Sigmoid colon (tissue), 7 donors: ENCODE results near the gene GAB2. TPM values are rescaled to one million over a fixed set of nuclear protein-coding genes. Genes with fewer than 3 reads are reported as not detected.

ENCODE experiments used
- DNase-seq: peaks from one replicate; pipeline ENCODE4 v3.0.0-alpha.2; 2019
- H3K27ac ChIP-seq, 4 donors: fragments of 200-600 bp; sonication (generic); one replicate each; pipeline ENCODE4 v1.5.1; 2016 to 2019; ENCODE audit warnings: mild to moderate bottlenecking in 1 of 4
- H3K27me3 ChIP-seq, 3 donors: fragments of 200-600 bp; sonication (generic); one replicate each; pipeline ENCODE4 v1.5.1; 2019; ENCODE audit warnings: mild to moderate bottlenecking in 1 of 3
- H3K36me3 ChIP-seq, 4 donors: fragments of 200-600 bp; sonication (generic); one replicate each; pipeline ENCODE4 v1.5.1; 2016 to 2019
- H3K4me1 ChIP-seq, 4 donors: fragments of 200-600 bp; sonication (generic); one replicate each; pipeline ENCODE4 v1.5.1; 2017 to 2019
- H3K4me3 ChIP-seq, 4 donors: fragments of 200-600 bp; sonication (generic); one replicate each; pipeline ENCODE4 v1.5.1; 2017 to 2019; ENCODE audit warnings: mild to moderate bottlenecking in 2 of 4, moderate library complexity in 1 of 4
- H3K9me3 ChIP-seq, 4 donors: fragments of 200-600 bp in 3 of 4; sonication (generic) in 3 of 4; one replicate each; pipeline versions ENCODE4 v1.5.1 to v1.6.1; 2013 to 2019
- CTCF ChIP-seq, 4 experiments: fragments of 450-650 bp in 3 of 4; fragments of 200-600 bp in 1 of 4; IDR thresholded peaks; one replicate each; pipeline ENCODE4 v1.5.1; 2016 to 2019; ENCODE audit warnings: antibody characterized with exemption in 4 of 4, mild to moderate bottlenecking in 3 of 4, moderate library complexity in 2 of 4
- EP300 ChIP-seq, 4 donors: sonication (generic); formaldehyde crosslinking; IDR thresholded peaks; one replicate each; pipeline ENCODE4 v1.6.1; 2017; ENCODE audit warnings: antibody characterized with exemption in 4 of 4
- POLR2A ChIP-seq, 2 donors: fragments of 450-650 bp; IDR thresholded peaks; one replicate each; pipeline ENCODE4 v1.6.1; 2016; ENCODE audit warnings: antibody characterized with exemption in 2 of 2, mild to moderate bottlenecking in 2 of 2, moderate library complexity in 2 of 2
- POLR2AphosphoS5 ChIP-seq, 4 donors: sonication (generic); formaldehyde crosslinking; IDR thresholded peaks; one replicate each; pipeline ENCODE4 v1.6.1; 2017; ENCODE audit warnings: antibody characterized with exemption in 4 of 4
- WGBS, 2 donors: extraction: QIAGEN DNeasy Blood & Tissue Kit; methylation state at CpG; one replicate each; pipeline ENCODE4 v1.1.7; 2013; 5-methylcytosine and 5-hydroxymethylcytosine counted together
- intact Hi-C: fragments of 100-400 bp; cut with DNase I; formaldehyde crosslinking; loops from one replicate; pipeline ENCODE4 v1.15.1; 2023
- polyA plus RNA-seq, 3 donors: library from polyadenylated mRNA; stranded (reverse); fragments of 200-250 nt; gene quantifications; one replicate each; pipeline ENCODE4 v1.2.3, GENCODE V29; 2013
- total RNA-seq, 4 donors: library from RNA; depleted of rRNA; stranded (reverse); fragments of >200 nt; gene quantifications; one replicate each; pipeline ENCODE4 v1.1.0, GENCODE V29; 2016
- donor health status: healthy with polysubstance abuse.
- donor health status: Bipolar disorder and iron deficiency.
- donor health status: healthy.

Gene GAB2
- total and polyA plus RNA-seq, 7 donors = 10.8 to 23.5 (median 13.6) TPM

DNA sequence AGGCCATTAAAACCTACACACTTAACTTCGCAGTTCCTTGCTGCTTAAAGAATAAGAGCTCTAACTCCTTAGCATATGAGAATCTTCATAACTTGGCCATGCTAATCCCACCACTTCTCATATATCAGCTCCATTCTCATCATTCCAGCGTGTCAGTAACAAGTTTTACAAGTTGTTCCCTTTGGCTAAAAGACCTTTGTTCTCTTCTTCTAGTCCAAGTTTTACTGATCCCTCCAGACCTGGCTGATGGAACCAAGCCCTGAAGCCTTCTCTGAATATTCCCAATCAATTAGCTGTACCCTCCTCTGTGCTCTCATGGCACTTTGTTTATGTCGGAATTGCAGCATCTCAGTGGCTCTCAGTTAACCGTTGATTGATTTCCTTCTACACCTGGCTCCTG, 35.8 kb downstream of the GAB2 start:
- no peaks in the 10 kb centered on the region for H3K36me3 ChIP-seq
- WGBS, 2 donors = 59 to 78% methylated on average over 4 of the region's 4 CpGs

DNA sequence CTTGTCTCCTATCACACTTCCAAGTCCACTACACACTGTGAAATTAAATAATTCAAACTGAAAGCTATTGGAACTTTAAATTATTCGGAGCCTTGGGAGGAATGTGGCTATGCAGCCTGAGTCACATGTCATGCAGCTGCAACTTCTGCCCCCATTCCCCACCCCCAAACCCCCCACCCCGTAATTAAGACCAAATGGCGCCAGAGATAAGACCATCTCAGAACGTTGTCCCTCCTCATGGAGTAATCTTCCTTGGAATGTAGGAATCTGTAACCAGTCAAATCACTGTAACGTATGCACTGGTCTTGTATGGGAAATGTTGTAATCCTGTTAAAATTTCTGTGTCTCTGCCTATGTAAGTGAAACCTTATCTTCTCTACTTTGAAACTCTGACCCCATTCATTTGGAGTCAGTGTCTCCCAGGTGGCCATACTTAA, 37.0 kb downstream of the GAB2 start:
- Histone ChIP-seq H3K9me3 (peaks cover 0 to 6% (median 2%) of the 10 kb centered on the region in 4 donors), H3K27ac (no peak overlapping the region), H3K4me1 (peaks cover 0 to 10% (median 3%) of the 10 kb centered on the region in 4 donors), H3K4me3 (no peak overlapping the region), H3K36me3 (no peaks in the 10 kb centered on the region), H3K27me3 (no peaks in the 10 kb centered on the region)
- no peak for DNase-seq
- TF ChIP-seq EP300 (IDR thresholded peaks at IDR 0.05) = no peak
- WGBS, 2 donors = 79 to 86% methylated on average over 5 of the region's 5 CpGs
- intact Hi-C loops = no loop called here

More for the DNA sequence above, 35.8 kb downstream of the GAB2 start:
- DNase-seq = no peak
- no peak for TF ChIP-seq POLR2A (IDR thresholded peaks at IDR 0.05)
- no peak for TF ChIP-seq CTCF (IDR thresholded peaks at IDR 0.05)
- TF ChIP-seq EP300 (IDR thresholded peaks at IDR 0.05) = no peak
- no peak for TF ChIP-seq POLR2AphosphoS5 (IDR thresholded peaks at IDR 0.05)
- Histone ChIP-seq H3K4me3 (no peak overlapping the region), H3K27ac (no peak overlapping the region), H3K27me3 (no peaks in the 10 kb centered on the region), H3K9me3 (peaks cover 0 to 6% (median 2%) of the 10 kb centered on the region in 4 donors), H3K4me1 (peaks cover 0 to 10% (median 3%) of the 10 kb centered on the region in 4 donors)
- intact Hi-C loops = no loop called here

GRCh38 chr11:78379039-78379670, 38.5 kb downstream of the GAB2 start:
- no peaks in the 10 kb centered on the region for H3K27me3 ChIP-seq
- no peak for DNase-seq
- peaks cover 0 to 10% (median 3%) of the 10 kb centered on the region in 4 donors for H3K4me1 ChIP-seq
- TF ChIP-seq POLR2AphosphoS5 (IDR thresholded peaks at IDR 0.05) (no peak), CTCF (IDR thresholded peaks at IDR 0.05) (no peak), EP300 (IDR thresholded peaks at IDR 0.05) (no peak), POLR2A (IDR thresholded peaks at IDR 0.05) (no peak)
- H3K36me3 ChIP-seq = no peaks in the 10 kb centered on the region
- no peak overlapping the region for H3K27ac ChIP-seq
- peaks cover 0 to 2% (median 0%) of the 10 kb centered on the region in 4 donors for H3K9me3 ChIP-seq
- WGBS, 2 donors = 68 to 82% methylated on average over 3 of the region's 3 CpGs
- H3K4me3 ChIP-seq = no peak overlapping the region
- intact Hi-C loops = no loop called here

GRCh38 chr11:78377625-78378418, 39.8 kb downstream of the GAB2 start:
- Histone ChIP-seq H3K4me1 (peaks cover 0 to 10% (median 3%) of the 10 kb centered on the region in 4 donors), H3K9me3 (no peaks in the 10 kb centered on the region), H3K36me3 (no peaks in the 10 kb centered on the region), H3K27me3 (no peaks in the 10 kb centered on the region), H3K4me3 (no peak overlapping the region), H3K27ac (no peak overlapping the region)
- intact Hi-C loops = no loop called here
- WGBS, 2 donors = 15 to 72% methylated on average over 9 of the region's 9 CpGs
- TF ChIP-seq POLR2A (IDR thresholded peaks at IDR 0.05) (no peak), EP300 (IDR thresholded peaks at IDR 0.05) (no peak), CTCF (IDR thresholded peaks at IDR 0.05) (no peak), POLR2AphosphoS5 (IDR thresholded peaks at IDR 0.05) (no peak)
- no peak for DNase-seq

GRCh38 chr11:78376858-78377257, 40.8 kb downstream of the GAB2 start:
- intact Hi-C loops = no loop called here
- WGBS, 2 donors = 93 to 96% methylated on average over 3 of the region's 3 CpGs
- no peak for DNase-seq
- TF ChIP-seq CTCF (IDR thresholded peaks at IDR 0.05) (no peak), EP300 (IDR thresholded peaks at IDR 0.05) (no peak), POLR2AphosphoS5 (IDR thresholded peaks at IDR 0.05) (no peak), POLR2A (IDR thresholded peaks at IDR 0.05) (no peak)
- H3K36me3 ChIP-seq = no peaks in the 10 kb centered on the region
- no peaks in the 10 kb centered on the region for H3K27me3 ChIP-seq
- peaks cover 0 to 5% (median 4%) of the 10 kb centered on the region in 4 donors for H3K4me1 ChIP-seq
- no peak overlapping the region for H3K27ac ChIP-seq
- no peaks in the 10 kb centered on the region for H3K9me3 ChIP-seq
- H3K4me3 ChIP-seq = no peak overlapping the region
